GM20000 (cell line): Measurements from ENCODE around the gene PSENEN.
A peak's percentile ranks its signal among the peaks of the same experiment; 100 is the strongest.

ENCODE experiments used
- DNase-seq: peaks from one replicate; pipeline ENCODE4 v3.0.0; 2012; ENCODE audit warnings: low spot score
- TF ChIP-seq, protein P1 (sequence below): IDR thresholded peaks from 2 replicates; pipeline ENCODE4 v1.5.1; 2012; ENCODE audit warnings: mild to moderate bottlenecking, control low read depth; ENCODE audit errors: extremely low read depth, missing control alignments

Gene PSENEN

DNA sequence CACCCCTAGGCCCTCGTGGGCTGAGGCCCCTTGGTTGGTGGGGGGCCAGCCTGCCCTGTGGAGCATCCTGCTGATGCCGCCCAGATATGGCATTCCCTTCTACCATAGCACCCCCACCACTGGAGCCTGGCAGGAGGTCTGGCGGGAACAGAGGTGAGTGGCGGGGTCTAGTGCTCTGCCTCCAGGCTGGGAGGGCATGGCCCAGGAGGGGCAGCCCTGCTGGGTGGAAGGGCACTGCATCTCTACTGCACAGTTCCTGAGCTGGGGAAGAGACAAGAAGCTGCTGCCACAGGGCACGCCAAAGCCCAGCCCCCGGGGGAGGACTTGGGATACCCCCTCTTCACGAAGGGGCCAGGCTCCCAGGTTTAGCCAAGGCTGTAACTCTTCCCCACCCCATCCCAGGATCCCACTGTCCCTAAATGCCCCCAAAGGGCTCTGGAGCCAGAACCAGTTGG lies 30.1 kb upstream of the PSENEN start:
- no peak for DNase-seq
- TF ChIP-seq, protein P1, sequence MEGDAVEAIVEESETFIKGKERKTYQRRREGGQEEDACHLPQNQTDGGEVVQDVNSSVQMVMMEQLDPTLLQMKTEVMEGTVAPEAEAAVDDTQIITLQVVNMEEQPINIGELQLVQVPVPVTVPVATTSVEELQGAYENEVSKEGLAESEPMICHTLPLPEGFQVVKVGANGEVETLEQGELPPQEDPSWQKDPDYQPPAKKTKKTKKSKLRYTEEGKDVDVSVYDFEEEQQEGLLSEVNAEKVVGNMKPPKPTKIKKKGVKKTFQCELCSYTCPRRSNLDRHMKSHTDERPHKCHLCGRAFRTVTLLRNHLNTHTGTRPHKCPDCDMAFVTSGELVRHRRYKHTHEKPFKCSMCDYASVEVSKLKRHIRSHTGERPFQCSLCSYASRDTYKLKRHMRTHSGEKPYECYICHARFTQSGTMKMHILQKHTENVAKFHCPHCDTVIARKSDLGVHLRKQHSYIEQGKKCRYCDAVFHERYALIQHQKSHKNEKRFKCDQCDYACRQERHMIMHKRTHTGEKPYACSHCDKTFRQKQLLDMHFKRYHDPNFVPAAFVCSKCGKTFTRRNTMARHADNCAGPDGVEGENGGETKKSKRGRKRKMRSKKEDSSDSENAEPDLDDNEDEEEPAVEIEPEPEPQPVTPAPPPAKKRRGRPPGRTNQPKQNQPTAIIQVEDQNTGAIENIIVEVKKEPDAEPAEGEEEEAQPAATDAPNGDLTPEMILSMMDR: no peak

DNA sequence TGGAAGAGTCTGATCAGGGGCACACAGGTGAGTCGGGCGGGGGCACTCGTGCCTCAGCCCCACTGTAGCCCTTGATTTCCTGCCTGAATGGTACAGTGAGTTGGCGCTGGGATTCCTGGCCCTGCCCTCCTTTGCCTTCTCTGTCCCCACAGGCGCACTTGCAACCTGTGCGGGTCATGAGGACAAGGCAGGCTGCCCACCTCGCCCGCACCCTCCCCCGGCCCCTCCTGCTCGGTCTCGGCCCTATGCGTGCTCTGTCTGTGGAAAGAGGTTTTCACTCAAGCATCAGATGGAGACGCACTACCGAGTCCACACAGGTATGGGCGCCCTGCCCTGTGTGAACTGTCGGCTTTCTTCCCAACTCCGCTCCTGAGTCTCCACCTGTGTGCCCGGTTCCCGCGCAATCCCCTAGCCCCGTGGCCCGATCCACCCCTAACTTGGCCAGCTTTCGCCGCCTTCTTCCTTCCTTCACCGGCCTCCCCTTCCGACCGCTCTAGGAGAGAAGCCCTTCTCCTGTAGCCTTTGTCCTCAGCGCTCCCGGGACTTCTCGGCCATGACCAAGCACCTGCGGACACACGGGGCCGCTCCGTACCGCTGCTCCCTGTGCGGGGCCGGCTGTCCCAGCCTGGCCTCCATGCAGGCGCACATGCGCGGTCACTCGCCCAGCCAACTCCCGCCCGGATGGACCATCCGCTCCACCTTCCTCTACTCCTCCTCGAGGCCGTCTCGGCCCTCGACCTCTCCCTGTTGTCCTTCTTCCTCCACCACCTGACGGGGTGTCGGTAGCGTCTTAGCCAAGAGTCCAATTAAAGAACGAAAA lies 29.3 kb upstream of the PSENEN start:
- DNase-seq: no peak
- TF ChIP-seq, protein P1: no peak

GRCh38 chr19:35716801-35717664 lies 28.4 kb upstream of the PSENEN start:
- DNase-seq: peak; percentile 82
- TF ChIP-seq, protein P1: peak; percentile 68

GRCh38 chr19:35717665-35718344 lies 27.6 kb upstream of the PSENEN start, which contains the start of gene KMT2B:
KMT2B (plus strand) TSS chr19:35718003; CDS start chr19:35718019, 16 bp downstream.
- peak; percentile 99 for DNase-seq
- TF ChIP-seq, protein P1: no peak

DNA sequence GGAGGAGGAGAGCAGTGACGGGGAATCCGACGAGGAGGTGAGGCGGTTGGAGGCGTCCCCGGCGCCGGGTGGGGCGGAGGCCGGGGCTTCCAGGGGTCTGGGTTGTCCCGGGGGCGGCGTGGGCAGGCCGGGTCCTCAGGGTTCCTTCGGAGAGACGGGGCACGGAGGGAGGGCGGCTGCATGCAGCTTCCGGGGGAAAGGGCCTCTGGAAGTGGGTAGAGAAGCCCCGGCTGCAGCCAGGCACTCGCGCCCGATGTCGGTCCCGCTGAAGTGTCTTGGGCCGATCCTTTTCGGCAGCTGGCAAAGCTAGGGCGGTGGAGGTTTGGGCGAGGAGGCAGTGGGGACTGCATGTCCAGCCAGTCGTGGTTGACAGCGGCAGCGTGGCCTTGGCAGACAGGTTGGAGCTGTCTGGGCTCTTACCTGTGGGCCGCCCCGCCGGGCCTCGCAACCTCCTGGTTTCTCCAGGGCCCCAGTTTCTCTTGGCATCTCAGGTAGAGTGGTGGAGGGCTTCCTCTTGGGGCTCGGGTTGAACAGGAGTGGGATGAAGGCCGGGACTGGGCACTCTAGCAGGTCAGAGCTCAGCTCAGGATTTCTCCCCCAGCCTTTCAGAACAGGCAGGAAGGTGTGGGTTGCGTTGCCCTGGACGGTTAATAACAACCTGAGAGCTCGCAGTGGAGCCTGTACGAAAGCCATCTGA lies 27.0 kb upstream of the PSENEN start:
- DNase-seq: peak; percentile 77
- TF ChIP-seq, protein P1: no peak

DNA sequence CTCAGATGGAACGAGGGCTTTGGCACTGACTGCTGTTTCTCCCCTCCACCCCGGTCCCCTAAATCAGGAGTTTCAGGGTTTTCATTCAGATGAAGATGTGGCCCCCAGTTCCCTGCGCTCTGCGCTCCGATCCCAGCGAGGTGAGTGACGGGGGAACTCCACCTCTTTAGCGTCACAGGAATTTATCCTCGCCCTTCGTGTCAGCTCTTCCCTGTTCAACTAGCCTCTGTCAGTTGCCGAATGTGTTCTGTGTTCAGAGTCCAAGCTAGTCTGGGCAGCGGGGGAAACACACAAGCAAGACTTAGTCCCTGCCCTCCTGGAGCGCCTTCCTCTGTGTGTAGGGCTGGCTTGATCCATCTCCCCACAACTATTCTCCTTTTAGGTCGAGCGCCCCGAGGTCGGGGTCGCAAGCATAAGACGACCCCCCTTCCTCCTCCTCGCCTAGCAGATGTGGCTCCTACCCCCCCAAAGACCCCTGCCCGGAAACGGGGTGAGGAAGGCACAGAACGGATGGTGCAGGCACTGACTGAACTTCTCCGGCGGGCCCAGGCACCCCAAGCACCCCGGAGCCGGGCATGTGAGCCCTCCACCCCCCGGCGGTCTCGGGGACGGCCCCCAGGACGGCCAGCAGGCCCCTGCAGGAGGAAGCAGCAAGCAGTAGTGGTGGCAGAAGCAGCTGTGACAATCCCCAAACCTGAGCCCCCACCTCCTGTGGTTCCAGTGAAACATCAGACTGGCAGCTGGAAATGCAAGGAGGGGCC lies 25.9 kb upstream of the PSENEN start:
- no peak for DNase-seq
- TF ChIP-seq, protein P1: no peak
